H1 (cell line): ENCODE results near the gene MXD4. TPM values are rescaled to one million over a fixed set of nuclear protein-coding genes. Genes with fewer than 3 reads are reported as not detected.

Experiments
- TEAD4 ChIP-seq: IDR thresholded peaks from 2 replicates; pipeline ENCODE4 v1.6.1; 2012; ENCODE audit warnings: low read depth, low read length, inconsistent platforms, mixed read lengths
- polyA plus RNA-seq, 7 experiments: library from polyadenylated mRNA; depleted of rRNA in 3 of 7; stranded (reverse) in 5 of 7; unstranded in 2 of 7; fragments of >200 nt in 5 of 7; fragments of 200-250 nt in 2 of 7; gene quantifications; 1 replicate in 5 of 7; 2 replicates in 1 of 7; 4 replicates in 1 of 7; pipeline versions ENCODE4 v1.2.1 to v1.2.3, GENCODE V29; 2011 to 2013; ENCODE audit warnings: missing spikeins in 2 of 7, mixed read lengths in 2 of 7
- total RNA-seq: library from RNA; stranded (reverse); fragmentation: NEBNext Ultra II Directional; extraction: Animal tissue kit (Norgen Biotek cat#: 25700); gene quantifications from 2 replicates; pipeline ENCODE4 v1.2.1, GENCODE V29; 2021

MXD4 gene
- total and polyA plus RNA-seq, 2 of the 8 experiments (the other 6 are each of a cell fraction or from before 2014, with no cell fraction given) = 18.0 to 20.8 TPM

DNA sequence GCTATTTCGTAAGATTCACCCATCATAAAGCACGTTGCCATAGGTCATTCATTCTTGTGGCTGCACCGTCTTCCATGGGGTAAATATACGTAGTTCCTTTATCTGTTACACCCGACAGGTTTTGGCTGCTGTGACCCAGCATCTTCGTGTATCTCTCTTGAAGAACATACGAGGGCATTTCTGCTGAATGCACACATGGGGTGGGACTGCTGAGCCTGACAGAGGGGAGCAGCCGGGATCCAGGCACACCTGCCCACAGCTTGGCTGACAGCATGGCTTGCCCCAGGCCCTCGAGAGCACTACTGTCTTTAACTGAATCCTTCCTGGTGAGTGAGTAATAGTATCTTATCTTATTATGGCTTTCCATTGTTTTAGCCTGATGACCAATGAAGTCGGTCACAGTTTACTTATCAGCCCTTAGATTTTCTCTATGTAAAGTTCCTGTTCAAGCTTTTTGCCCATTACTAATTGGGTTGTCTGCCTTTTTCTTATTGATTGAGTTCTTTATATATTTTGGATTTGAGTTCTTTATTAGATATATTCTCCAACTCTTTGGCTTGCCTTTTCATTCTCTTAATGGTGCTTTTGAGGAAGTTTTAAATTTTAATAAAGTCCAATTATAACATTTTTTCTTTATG lies 45.0 kb upstream of the MXD4 start (continued):
- TF ChIP-seq TEAD4 = no peak
